Neural progenitor cell (in vitro differentiated cells): Measurements from ENCODE around the gene TMPRSS9. TPM values are rescaled to one million over a fixed set of nuclear protein-coding genes. Genes with fewer than 3 reads are reported as not detected.
A peak's percentile ranks its signal among the peaks of the same experiment; 100 is the strongest.

Source experiments
- DNase-seq: peaks from one replicate; pipeline ENCODE4 v3.0.0-alpha.2; 2016; ENCODE audit warnings: low spot score
- H2AFZ ChIP-seq: fragments of 200-600 bp; sonication (generic); replicated peaks from 2 replicates; pipeline ENCODE4 v1.6.1; 2016; ENCODE audit warnings: antibody characterized with exemption
- H3F3A ChIP-seq: fragments of 200-600 bp; sonication (generic); 2 replicates; pipeline ENCODE4 v1.6.1; 2016; ENCODE audit warnings: antibody characterized with exemption, low read depth
- H3K27ac ChIP-seq: fragments of 200-600 bp; sonication (generic); 2 replicates; pipeline ENCODE4 v1.5.1; 2016; ENCODE audit warnings: mild to moderate bottlenecking
- H3K27me3 ChIP-seq: fragments of 200-600 bp; sonication (generic); 2 replicates; pipeline ENCODE4 v1.6.1; 2016; ENCODE audit warnings: mild to moderate bottlenecking, moderate library complexity
- H3K36me3 ChIP-seq: fragments of 200-600 bp; sonication (generic); 2 replicates; pipeline ENCODE4 v1.5.1; 2016
- H3K4me1 ChIP-seq: fragments of 200-600 bp; sonication (generic); 2 replicates; pipeline ENCODE4 v1.6.1; 2016; ENCODE audit warnings: mixed run types
- H3K4me2 ChIP-seq: fragments of 200-600 bp; sonication (generic); 2 replicates; pipeline ENCODE4 v1.6.1; 2016
- H3K4me3 ChIP-seq: fragments of 200-600 bp; sonication (generic); 2 replicates; pipeline ENCODE4 v1.5.1; 2016
- H3K79me2 ChIP-seq: fragments of 200-600 bp; sonication (generic); 2 replicates; pipeline ENCODE4 v1.6.1; 2016; ENCODE audit warnings: low read depth
- H3K9ac ChIP-seq: fragments of 200-600 bp; sonication (generic); 2 replicates; pipeline ENCODE4 v1.6.1; 2016
- H3K9me3 ChIP-seq: fragments of 200-600 bp; sonication (generic); 2 replicates; pipeline ENCODE4 v1.5.1; 2016; ENCODE audit warnings: low read depth
- H4K20me1 ChIP-seq: fragments of 200-600 bp; sonication (generic); 2 replicates; pipeline ENCODE4 v1.6.1; 2016; ENCODE audit warnings: low read depth
- H3K27ac Mint-ChIP-seq: 3 replicates; pipeline ENCODE4 v1.8.0; 2021; ENCODE audit warnings: mixed read lengths
- H3K27me3 Mint-ChIP-seq: 2 replicates; pipeline ENCODE4 v1.8.0; 2022; ENCODE audit warnings: low read depth, mild to moderate bottlenecking, inconsistent platforms, moderate library complexity, mixed read lengths; ENCODE audit not compliant: insufficient read depth
- H3K36me3 Mint-ChIP-seq: 3 replicates; pipeline ENCODE4 v1.8.0; 2021; ENCODE audit warnings: mixed read lengths
- H3K4me1 Mint-ChIP-seq: 3 replicates; pipeline ENCODE4 v1.8.0; 2021; ENCODE audit warnings: mixed read lengths
- H3K4me3 Mint-ChIP-seq: 3 replicates; pipeline ENCODE4 v1.8.0; 2021; ENCODE audit warnings: mild to moderate bottlenecking, moderate library complexity, mixed read lengths
- H3K9me3 Mint-ChIP-seq: 3 replicates; pipeline ENCODE4 v1.8.0; 2020; ENCODE audit warnings: mixed read lengths
- CTCF ChIP-seq: fragments of 200-600 bp; sonication (generic); IDR thresholded peaks from 2 replicates; pipeline ENCODE4 v1.5.1; 2017; ENCODE audit warnings: antibody characterized with exemption, mild to moderate bottlenecking
- EZH2 ChIP-seq: fragments of 200-600 bp; sonication (generic); IDR thresholded peaks from 2 replicates; pipeline ENCODE4 v1.6.1; 2017; ENCODE audit warnings: antibody characterized with exemption, mild to moderate bottlenecking, moderate library complexity
- EZH2phosphoT487 ChIP-seq: fragments of 200-600 bp; sonication (generic); IDR thresholded peaks from 2 replicates; pipeline ENCODE4 v1.6.1; 2017; ENCODE audit warnings: antibody characterized with exemption
- total RNA-seq: library from RNA; depleted of rRNA; stranded (reverse); fragments of >200 nt; gene quantifications from 2 replicates; pipeline ENCODE4 v1.2.3, GENCODE V29; 2015; ENCODE audit warnings: low replicate concordance

TMPRSS9 gene
- total RNA-seq, 1 donor from 2014 or later: not detected

GRCh38 chr19:2421581-2422306 is 61.7 kb downstream of the TMPRSS9 start:
- H3F3A ChIP-seq: peaks cover 12% of the 10 kb centered on the region
- H3K9ac ChIP-seq: no peak overlapping the region
- no peak overlapping the region for H3K4me2 ChIP-seq
- H3K4me1 ChIP-seq: peaks cover 10% of the 10 kb centered on the region
- H3K36me3 ChIP-seq: no peaks in the 10 kb centered on the region
- H4K20me1 ChIP-seq: peaks cover 37% of the 10 kb centered on the region
- H3K27me3 ChIP-seq: no peaks in the 10 kb centered on the region
- H3K9me3 ChIP-seq: no peaks in the 10 kb centered on the region
- no peak overlapping the region for H3K4me3 ChIP-seq
- H3K27me3 Mint-ChIP-seq: peaks cover 12% of the 10 kb centered on the region
- no peak for DNase-seq
- H3K4me1 Mint-ChIP-seq: peaks cover 5% of the 10 kb centered on the region
- no peaks in the 10 kb centered on the region for H3K9me3 Mint-ChIP-seq
- TF ChIP-seq EZH2 (no peak), CTCF (no peak), EZH2phosphoT487 (no peak)
- no peak overlapping the region for H3K27ac ChIP-seq
- peaks cover 20% of the 10 kb centered on the region for H3K79me2 ChIP-seq
- H3K4me3 Mint-ChIP-seq: no peak overlapping the region
- no peak overlapping the region for H2AFZ ChIP-seq
- H3K27ac Mint-ChIP-seq: no peak overlapping the region
- no peaks in the 10 kb centered on the region for H3K36me3 Mint-ChIP-seq

DNA sequence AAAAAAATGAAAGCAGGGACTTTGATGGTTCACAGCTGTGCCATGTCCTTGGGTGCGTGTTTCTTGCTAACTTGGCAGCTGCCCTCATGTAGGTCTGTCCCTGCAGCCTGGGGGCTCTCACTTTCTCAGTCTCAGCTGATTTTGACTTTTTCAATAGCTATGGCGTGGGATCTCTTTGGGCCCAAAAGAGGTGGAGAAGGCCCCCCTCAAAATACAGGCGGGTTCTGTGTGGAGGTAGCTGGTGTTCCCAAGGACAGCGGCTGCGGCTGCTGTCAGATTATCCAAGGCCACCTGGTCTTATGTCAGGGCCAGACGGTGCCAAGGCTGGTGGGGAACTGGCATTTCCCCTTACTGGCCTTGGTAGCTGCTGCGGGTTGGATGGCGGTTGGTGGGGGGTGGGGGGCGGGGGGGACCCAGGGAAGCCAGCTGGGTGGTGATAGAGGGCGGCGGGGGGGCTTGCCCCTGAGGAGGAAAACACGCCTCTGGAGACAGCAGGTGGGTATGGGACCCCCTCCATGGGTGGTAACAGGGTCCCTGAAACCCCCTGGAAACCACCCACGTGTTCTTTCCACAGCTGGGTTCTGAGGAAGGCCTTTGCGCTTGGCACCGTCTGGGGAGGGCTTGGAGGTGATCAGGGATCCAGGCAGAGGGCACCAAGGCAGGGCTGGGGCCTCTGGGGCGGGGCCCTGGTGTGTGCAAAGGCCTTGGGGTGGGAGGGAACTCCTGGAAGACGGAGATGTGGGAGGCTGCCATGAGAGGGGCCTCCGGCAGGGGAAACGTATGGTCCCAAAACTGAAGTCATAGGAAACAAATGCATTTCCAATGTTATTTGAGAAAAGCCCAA is 63.2 kb downstream of the TMPRSS9 start:
- H2AFZ ChIP-seq: no peak overlapping the region
- TF ChIP-seq CTCF (no peak), EZH2phosphoT487 (no peak), EZH2 (no peak)
- Mint-ChIP-seq H3K27ac (no peak overlapping the region), H3K9me3 (no peaks in the 10 kb centered on the region), H3K27me3 (peaks cover 18% of the 10 kb centered on the region), H3K36me3 (no peaks in the 10 kb centered on the region), H3K4me1 (peaks cover 9% of the 10 kb centered on the region), H3K4me3 (no peak overlapping the region)
- no peak overlapping the region for H3K4me2 ChIP-seq
- no peaks in the 10 kb centered on the region for H3K9me3 ChIP-seq
- H4K20me1 ChIP-seq: peaks cover 41% of the 10 kb centered on the region
- no peaks in the 10 kb centered on the region for H3K27me3 ChIP-seq
- H3K27ac ChIP-seq: no peak overlapping the region
- no peak overlapping the region for H3K4me3 ChIP-seq
- H3K79me2 ChIP-seq: peaks cover 25% of the 10 kb centered on the region
- no peak for DNase-seq
- peaks cover 16% of the 10 kb centered on the region for H3K4me1 ChIP-seq
- H3K36me3 ChIP-seq: no peaks in the 10 kb centered on the region
- H3F3A ChIP-seq: peaks cover 19% of the 10 kb centered on the region
- H3K9ac ChIP-seq: no peak overlapping the region

DNA sequence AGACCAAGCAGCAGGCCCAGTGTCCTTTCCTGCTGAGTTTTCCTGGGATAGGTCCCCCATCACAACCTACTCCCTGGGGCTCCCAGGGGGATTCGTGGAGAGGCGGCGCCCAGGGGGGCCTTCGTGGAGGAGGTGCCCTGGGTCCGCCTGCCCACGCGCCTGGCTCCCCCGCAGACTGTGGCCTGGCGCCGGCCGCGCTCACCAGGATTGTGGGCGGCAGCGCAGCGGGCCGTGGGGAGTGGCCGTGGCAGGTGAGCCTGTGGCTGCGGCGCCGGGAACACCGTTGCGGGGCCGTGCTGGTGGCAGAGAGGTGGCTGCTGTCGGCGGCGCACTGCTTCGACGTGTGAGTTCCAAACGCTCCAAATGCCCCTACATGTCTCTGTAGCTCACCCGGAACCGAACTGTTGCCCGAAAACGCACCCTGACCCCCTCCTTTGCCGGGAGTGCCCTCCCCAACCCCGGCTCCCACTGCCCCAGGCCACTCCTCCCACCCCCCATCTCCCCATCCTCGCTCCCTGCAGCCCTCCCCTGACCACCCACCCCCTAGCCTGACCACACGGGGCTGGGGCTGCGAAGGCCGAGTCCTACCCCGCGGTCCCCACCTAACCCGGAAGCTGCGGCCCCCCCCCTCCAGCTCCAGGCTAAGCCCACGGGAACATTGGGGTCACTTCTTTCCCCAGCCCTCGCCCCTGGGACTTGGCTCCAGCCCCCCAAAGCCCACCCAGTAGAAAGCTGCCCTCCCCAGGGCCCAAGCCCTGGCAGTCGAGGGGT is 64.0 kb downstream of the TMPRSS9 start:
- TF ChIP-seq EZH2phosphoT487: no peak
- TF ChIP-seq CTCF: no peak
- TF ChIP-seq EZH2: no peak
- H3K9me3 ChIP-seq: no peaks in the 10 kb centered on the region
- H3K36me3 ChIP-seq: no peaks in the 10 kb centered on the region
- H4K20me1 ChIP-seq: peaks cover 41% of the 10 kb centered on the region
- H3K27me3 ChIP-seq: no peaks in the 10 kb centered on the region
- peak overlapping the region; percentile 52 for H3K4me3 ChIP-seq
- H3K27ac ChIP-seq: no peak overlapping the region
- no peak overlapping the region for H2AFZ ChIP-seq
- Mint-ChIP-seq H3K36me3 (no peaks in the 10 kb centered on the region), H3K27ac (no peak overlapping the region), H3K9me3 (no peaks in the 10 kb centered on the region), H3K4me1 (peaks cover 9% of the 10 kb centered on the region), H3K27me3 (peaks cover 18% of the 10 kb centered on the region), H3K4me3 (no peak overlapping the region)
- no peak for DNase-seq
- H3F3A ChIP-seq: peaks cover 27% of the 10 kb centered on the region
- peaks cover 25% of the 10 kb centered on the region for H3K79me2 ChIP-seq
- H3K9ac ChIP-seq: no peak overlapping the region
- peak overlapping the region; percentile 82 for H3K4me2 ChIP-seq
- H3K4me1 ChIP-seq: peaks cover 18% of the 10 kb centered on the region
